ENCODE measurements around the gene RHOBTB3.
"Not testable (repeated sequence)": the region's sequence is repeated elsewhere in the genome, so short reads cannot be mapped to it uniquely, and the experiment has no call there.

The RHOBTB3 gene

DNA sequence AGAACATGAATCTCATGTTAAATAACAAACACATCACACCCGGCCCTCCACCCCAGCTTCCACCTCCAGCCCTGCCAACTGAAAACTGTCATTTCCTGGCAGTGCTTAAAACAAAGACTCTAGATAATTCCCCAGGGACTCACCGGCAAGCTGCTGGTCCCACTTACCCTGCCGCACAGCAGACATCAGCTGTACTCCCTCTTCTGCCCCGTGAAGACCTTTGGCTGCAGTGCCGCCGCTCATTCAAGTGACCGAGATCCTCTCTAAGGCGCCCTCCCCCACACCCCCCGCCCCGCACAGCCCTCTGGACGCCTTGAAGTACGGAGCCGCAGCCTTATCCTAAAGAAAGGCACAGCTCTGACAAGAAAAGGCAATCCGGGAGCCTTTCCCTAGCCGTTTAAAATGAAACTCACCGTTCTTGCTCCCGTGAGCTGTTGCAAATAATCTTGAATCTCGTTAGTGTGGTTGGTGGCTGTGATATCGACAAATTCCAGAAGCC lies 91.0 kb downstream of the RHOBTB3 start:
- peak; percentile 88 for DNase-seq

DNA sequence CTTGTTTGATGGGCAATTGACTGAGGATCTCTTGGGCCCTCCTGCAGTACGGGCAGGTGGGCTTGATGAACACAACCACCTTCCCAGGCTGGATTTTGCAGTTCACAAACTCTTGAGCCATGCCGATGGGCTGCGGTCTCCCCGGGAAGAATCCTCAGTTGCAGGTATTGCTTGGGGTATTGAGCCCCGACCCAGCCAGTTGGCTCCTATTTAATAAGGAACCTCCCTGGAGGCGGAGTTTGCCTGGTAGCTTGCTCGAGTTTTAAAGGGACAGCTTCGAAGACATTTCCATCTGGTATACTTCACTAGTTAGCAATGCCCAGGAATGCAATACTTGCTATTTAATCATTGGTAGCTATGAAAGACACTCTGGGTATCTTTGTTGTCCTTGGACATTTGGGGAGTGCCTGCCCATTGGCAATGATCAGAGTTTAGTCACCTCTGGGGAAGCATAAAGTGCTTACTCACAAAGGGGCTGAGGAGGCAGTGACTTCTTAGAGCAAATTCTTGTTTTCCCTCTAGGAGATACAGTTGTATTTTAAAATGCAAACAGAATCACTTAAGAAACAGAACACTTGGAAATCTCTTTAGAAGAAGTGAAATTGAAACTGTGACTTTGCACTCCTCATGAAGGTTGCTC lies 91.5 kb downstream of the RHOBTB3 start, which contains the start of gene GLRX:
Gene GLRX (minus strand): TSS at position 185 of the 640 bp plus-strand sequence. CDS start 64 bp downstream, at position 121.
- DNase-seq: peak; percentile 86

DNA sequence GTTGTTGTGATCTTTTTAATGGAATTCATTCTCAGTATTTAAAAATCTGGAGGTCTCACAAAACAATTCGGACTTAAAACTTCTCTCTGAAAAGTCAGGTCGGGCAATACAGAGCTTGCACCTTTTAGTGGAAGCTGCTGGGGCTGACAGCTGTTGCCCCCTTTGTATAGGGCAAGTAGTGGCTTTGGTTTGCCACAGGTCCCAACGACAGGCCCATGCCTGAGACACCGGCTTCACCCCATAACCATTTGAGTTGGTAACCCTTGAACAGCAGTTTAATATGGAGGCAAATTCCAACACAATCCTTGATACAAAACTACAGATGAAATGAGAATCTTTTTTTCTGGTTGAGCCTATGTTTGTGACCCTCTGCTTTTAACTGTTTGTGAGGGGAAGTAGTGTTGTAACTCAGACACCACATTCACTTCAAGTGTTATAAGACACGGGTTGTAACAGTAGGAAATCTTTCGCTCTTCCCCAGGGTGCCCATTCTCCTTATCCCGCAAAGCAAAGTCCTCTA lies 92.1 kb downstream of the RHOBTB3 start:
- DNase-seq: no peak

DNA sequence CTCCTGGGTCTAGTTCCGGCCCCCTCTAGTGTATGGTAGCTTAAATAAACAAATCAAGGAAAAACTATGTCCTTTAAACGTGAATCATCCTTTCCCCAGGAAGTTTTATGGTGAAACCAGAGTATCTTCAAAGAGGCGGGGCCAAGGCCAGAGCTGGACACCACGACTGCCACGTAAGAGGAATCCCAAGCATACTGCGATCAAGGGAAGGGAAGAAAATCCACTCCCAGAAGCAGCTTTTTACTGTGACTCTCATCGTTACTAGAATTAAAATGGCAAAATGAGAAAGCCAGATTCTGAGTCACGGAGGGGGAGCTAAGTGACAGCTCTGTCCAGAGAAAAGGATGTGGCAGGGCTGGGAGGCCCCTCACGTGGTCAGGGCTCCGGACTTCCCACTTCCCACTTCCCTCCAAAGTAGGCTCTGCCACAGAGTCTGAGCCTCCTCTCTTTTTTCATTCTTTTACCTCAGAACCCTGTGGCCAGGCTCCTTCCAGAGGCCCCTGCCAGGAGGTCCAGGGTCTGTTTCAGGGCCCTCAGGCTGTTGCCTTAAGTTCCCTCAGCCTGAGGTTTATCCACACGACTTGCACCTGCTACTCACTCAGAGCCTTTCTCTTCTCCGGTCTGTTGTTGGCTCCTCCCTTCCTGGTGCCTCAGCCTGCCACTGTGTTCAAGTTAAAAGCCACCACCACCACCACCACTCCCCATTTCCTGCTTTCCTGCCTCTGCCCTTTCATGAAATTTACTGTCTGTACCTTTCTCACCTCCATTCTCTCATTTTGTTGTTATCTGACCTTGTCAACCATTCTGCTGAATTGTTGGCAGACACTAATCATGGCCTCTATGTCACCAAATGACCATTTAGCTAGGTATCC lies 92.8 kb downstream of the RHOBTB3 start:
- peak; percentile 82 for DNase-seq

DNA sequence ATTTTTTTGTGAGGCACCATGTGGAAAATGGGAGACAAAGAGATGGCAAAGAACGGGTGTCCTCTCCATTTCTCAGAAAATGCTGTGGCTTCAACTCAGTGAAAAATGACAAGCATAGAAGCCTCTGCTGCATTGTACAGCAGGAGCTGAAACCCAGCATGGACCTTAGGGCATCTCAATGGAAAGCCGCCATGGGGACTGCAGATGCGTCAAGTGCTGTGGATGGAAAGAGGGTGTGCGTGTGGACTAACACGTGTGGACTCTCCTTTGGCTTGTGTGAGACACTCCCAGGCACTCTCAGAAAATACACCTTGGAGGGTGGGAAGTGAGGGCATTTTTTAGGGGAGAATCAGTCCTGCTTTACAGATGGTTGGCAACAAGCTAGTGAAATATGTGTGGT lies 93.6 kb downstream of the RHOBTB3 start:
- DNase-seq: no peak

DNA sequence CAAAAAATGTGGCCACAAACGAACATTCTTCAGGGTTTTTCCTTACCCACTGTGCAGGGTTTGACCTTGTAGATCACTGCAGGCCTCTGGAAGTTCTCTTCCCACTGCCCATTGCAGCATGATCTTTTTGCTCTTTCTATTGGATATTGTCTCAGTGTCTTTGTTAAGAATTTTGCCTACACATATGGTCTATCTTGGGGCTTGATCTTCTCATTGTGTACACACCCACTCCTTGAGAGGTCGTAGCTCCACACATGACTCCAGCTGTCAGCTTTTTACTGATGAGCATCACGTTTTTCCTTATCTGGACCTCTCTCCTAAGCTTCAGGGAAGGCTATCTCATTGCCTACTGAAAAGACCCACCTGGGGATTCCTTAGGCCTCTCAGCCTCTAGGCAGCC lies 94.4 kb downstream of the RHOBTB3 start:
- DNase-seq: no peak

DNA sequence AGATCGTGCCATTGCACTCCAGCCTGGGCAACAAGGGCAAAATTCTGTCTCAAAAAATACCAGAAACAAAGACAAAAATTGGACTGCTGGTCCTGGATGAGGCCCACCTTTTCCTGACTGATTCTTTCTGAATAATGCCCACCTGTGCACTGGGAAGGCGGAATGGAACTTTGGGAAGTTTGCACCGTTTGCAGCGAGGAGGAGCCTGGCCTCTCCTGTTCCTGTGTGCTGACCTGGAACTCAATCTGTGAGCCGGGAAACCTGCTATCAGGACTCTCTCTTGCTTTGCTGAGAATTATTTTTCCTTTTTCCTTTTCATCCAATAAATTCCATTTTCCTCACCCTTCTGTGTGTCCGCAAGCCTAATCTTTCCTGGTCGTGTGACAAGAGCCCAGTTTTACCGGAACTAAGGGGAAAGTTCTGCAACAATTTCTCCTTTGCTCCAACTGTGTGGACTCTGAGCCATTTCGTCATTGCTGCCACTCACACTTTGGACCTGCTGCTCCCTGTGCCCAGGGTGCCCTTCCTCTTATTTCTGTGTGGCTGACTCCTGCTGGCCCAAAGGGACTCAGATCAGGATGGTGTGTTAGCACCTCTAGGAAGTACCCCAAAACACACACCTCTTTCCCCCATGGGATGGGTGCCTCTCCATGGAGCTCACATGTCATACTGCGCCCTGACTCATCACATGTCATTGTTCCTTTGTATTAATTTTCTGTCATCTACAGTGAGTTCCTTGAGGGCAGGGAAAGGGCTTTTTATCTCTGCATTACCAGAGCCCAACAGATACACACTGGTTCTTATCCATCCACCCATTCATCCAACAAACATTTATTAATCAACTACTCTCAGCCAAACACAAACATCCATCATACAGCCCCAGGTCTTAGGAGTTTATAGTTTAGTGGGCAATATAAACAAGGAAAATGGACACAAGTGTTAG lies 96.1 kb downstream of the RHOBTB3 start:
- DNase-seq: no peak

DNA sequence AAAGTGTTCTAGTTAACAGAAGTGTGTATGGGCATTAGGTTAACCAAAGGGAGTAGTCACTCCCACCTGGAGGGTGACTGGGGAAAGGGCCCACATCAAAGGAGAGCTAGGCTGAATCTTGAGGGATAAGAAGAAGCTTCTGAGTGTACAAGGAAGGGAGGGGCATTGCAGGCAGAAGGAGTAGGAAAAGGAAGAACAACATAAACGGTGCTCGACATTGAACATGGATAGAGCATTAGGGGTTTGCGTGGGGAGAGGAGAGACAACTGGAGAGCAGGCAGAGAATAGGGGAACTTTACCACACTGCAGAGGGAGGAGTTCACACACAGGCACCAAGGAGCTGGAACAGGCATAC lies 96.7 kb downstream of the RHOBTB3 start:
- DNase-seq: no peak

DNA sequence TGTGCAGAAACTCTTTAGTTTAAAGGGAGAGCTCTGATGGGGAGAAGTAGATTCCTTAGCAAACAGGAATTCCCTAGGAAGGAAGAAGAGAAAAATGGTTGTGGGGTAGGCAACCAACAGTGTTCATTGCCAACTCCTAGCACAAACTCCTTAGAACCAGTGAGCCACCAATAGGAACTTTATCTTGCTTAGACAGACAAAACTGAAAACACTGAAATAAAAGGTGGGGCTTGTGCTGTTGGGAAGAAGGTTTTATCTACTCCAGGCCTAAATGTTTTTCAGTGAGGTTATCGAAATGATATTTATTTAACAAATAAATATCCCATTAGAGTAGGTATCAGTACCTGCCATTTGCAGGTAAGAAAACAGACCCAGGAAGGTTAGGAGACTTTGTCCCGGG lies 99.1 kb downstream of the RHOBTB3 start:
- no peak for DNase-seq

DNA sequence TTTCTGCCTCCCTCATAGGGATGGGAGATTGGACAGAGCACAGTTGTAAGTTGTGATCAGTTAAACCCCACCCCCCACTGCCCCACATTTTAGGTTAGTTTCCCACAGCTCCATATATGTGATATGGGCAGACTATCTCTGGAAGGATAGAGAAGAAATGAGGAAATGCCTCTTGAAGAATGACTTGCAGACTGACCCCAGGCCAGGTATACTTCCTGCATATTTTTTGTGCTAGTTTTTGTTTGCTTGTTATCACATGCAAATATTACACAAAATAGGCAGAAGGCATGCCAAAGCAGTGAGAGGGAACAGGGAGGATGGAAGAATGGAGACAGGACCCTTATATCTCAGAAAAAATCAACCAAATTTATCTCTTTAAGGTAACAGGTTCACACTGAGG lies 101.5 kb downstream of the RHOBTB3 start:
- DNase-seq: no peak

DNA sequence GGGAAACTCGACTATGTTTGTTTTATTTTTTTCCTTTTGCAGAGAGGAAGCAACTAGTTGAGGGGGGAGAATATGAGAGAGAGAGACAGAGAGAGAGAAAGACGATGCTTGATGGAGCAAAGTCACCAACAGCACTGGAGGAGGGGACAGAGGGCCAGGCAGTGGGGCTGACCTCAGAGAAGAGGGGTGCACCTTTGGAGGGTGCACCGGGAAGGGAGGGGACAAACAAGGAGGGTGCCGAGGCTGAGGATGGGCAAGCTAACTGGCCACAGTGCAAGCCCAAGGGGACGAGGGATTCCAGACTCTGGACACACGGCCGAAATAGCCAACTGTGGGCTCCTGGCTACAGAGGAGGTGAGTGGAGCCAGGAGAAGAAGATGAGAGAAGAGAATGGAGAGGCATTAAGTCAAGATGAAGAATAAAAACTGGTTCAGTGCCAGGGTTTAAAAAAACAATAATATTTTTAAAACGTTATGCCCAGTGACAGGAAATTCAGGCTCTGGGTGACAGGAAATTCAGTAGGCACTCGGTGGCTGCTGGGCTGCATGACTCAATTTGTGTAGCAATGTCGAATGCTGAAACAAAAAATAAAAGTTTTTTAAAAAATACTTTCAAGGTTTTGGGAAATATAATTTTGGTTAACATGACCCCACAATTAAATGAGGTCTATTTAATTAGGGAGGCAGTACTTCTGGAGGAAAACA lies 104.7 kb downstream of the RHOBTB3 start:
- DNase-seq: no peak

DNA sequence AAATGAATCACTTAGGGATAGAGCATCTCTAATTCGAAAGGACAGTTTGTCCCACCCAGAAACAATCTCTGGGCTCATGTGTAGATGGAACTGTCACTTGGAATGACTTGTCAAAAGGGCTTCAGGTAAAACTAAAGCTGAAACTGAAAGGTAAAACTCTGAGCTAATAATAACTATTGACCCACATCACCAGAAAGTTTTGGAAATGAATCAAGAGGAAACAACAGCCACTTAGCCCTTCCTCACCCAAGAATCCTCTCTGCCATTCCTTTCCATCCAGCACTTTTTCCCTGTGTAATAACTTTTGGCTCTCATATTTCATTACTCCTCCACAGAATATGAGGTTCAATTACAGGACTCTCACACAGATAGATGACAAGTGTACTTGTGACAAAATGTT lies 105.4 kb downstream of the RHOBTB3 start:
- no peak for DNase-seq

DNA sequence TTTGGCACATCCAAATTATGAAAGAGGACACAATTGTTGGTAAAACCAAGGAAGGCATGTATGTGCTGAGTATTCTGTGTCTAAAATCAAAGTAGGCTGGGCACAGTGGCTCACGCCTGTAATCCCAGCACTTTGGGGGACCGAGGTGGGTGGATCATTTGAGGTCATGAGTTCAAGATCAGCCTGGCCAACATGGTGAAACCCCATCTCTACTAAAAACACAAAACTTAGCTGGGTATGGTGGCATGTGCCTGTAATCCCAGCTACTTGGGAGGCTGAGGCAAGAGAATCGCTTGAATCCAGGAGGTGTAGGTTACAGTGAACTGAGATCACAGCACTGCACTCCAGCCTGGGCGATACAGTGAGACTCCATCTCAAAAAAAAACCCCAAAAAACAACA lies 105.8 kb downstream of the RHOBTB3 start:
- DNase-seq: not testable (repeated sequence)

DNA sequence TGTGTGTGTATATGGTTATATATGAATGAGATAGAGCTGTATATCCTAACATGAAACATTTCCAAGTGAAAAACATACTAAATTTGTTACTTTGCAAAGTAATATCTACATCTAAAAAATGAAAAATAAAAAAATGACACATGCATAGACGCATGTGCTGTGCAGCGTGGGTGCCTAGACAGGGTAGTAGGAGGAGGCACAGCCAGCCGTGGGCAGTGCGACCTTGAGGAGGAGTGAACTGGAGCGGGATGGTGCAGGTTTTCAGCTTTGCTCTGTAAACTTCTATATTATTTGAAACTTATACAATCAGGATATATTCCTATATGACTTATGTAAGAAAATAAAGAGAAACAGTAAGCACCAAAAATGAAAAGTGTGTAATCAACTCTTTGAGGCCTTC lies 106.4 kb downstream of the RHOBTB3 start:
- no peak for DNase-seq

DNA sequence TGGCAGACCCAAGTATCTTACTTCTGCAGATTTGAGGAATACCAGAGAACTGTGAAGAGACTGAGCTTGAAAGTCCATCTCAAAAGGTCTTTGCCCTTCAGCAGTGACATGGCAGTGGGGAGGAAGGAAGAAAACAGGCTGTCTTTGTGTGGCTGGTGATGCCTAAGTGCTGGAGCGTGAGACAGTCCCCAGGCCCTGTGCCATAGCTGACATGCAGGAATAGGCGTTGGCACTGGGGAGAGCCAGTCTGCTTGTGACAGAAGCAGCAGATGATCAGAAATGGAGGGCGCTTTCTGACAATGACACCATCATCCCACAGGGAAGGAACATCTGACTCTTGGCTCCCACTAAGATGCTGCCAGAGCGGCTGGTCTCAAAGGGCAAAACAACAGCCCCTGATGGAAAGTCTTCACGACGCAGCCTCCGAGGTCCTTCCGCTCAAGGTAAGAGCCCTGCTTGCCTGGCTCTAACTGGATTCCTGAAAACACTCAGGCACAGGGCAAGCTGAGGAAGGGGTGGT lies 106.9 kb downstream of the RHOBTB3 start:
- DNase-seq: no peak

DNA sequence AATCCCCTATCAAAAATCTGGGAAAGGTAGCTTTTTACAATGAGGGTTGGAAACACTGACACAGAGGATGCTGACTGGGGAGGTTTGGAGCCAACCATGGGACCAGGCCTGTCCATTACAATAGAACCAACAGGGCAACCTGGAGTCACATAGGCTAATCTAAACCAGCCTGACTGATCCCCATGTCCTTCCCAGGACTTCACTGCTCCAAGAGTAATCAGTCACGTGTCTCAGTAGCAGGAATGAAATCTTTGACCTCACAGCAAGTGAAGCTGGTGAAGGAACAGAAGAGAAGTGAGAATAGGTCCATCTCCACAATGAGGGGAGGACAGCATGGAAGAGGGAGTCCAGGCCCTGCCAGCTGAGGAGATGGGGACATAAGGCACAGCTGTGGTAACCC lies 107.4 kb downstream of the RHOBTB3 start:
- DNase-seq: no peak

DNA sequence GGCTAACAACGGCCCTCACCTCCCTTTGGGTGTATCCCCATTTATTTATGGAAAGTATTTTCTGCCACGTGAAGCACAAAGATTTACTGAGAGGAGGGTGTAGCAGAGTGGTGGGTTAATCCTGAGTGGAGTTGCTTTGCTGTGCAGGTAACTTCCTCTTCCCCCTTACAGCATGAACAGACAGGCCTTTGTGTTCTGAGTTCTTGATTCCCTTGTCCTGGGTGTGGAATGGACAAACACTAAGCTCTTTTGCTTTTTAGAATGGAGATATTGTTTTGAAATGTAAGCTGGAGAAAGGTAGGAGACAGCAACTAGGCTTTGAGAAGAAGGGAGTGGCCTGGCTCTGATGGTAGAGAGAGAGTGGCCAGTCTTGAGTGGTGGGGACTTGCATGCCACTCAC lies 108.5 kb downstream of the RHOBTB3 start:
- no peak for DNase-seq

DNA sequence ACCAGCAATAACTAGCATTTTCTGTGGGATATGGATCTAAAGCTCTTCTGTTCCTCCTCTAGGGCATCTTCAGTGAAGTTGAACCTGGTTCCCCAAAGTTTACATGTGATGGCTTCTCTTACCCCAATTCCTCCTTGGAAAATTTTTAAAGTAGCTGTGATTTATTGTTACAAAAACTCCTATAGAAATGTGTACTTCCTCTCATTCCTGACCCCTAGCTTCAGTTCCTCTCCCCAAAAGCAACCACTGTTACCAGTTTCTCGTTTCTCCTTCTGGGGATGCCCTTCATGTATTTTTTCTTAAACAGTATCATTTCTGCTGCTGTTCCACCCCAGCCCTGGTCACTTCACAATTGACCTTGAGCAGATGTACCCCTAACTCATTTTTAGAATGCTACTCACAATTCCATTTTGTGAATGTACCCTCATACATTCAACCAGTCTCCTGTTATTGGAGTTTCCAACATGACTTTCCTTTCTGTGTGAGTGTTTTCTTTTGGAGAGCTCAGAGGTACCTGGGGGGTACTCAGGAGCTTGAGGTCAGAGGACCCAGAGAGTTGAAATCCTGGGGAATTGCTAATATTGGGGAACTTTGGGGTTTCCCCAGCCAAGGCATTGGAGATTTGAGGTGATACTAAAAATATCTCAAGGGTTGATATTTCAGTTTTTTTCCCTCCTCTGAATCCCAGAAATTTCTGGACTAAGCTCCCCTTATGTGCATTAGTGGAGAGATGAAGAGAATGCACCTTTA lies 110.0 kb downstream of the RHOBTB3 start:
- DNase-seq: no peak

DNA sequence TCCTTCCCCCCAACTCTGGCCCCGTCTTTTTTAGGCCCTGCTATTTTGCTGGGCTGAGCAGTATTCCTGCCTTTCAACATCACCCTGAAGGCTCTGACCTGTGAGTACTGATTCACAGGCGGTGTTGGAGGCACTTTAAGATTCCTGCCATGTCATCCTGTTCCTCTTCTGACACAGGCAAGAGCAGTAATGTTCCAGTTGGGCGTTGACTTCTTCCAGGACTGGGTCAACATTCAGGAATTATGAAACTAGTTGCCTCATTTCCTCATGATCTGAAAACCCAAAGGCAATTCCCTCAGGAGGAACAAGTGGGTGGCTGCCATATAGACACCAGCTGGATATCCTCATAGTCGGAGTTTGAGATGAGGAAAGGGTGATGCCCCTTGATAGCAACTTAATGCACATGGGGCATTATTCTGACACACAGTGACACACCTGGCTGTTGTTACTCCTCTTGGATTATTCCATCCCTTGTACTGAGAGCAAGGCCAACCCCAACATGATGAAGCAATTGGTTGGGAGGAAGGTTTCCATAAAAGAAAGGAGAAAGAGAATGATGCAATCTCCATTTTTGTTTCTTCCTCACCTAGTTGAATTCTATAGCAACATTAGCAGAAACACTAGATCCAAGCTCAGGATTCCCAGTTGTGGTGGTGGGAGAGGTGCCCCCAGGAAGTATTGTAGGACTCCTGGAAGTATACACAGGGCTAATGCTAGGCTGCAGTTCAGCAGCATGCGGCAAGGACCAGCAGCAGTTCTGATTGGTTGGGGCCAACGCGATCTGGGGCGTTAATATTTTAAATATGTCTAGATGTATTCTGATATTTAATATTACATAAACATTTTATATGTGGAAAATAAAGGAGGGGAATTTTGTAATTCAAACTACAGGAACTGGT lies 111.0 kb downstream of the RHOBTB3 start:
- no peak for DNase-seq

Measured in islet precursor cell (in vitro differentiated cells).